GM21360 (cell line): Measurements from ENCODE around the gene SIVA1.
"Not testable (repeated sequence)": the region's sequence is repeated elsewhere in the genome, so short reads cannot be mapped to it uniquely, and the experiment has no call there.

ENCODE experiments used
- ATAC-seq: cut with Tn5 transposase; IDR thresholded peaks from one replicate; pipeline ENCODE4 v1.9.1; 2021; ENCODE audit warnings: mild to moderate bottlenecking, moderate library complexity; ENCODE audit not compliant: unreplicated experiment

SIVA1 gene

DNA sequence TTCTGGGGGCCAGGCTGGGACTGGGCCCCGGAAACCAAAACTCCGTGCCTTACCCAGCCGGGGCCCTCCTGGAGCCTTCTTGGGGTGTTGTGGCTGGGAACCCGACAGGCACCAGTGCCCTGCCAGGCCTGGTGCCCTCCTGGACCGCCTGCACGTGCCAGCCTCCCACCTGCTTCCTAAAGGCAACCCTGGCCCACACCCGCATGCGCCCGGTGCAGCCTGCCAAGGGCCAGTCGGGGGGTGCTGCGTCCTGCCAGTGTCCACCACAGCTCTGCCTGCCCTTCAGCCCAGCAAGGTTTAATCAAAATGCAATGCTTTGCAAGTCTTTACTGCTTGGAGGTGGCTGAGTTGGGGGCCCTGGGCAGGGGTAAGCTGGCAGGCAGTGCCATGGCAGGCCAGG lies 34.1 kb upstream of the SIVA1 start:
- ATAC-seq = no peak

DNA sequence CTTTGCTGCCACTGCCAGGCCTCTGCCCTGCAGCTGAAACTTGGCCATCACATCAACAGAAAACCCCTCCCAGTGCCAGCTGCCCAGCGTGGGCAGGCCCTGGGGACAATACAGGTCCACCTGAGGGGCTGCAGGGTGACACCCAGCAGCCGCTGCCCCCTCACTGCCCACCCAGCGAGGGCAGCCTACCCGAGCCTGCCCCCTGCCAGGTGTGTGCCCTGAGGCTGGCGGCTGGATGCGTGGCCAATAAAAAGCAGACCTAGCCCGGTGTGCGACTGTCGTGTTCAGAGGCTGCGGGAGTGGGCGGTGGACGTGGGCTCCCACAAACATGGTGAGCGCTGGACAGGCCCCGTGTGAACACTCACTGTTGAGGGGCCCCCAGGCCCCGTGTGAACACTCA lies 33.6 kb upstream of the SIVA1 start:
- no peak for ATAC-seq

DNA sequence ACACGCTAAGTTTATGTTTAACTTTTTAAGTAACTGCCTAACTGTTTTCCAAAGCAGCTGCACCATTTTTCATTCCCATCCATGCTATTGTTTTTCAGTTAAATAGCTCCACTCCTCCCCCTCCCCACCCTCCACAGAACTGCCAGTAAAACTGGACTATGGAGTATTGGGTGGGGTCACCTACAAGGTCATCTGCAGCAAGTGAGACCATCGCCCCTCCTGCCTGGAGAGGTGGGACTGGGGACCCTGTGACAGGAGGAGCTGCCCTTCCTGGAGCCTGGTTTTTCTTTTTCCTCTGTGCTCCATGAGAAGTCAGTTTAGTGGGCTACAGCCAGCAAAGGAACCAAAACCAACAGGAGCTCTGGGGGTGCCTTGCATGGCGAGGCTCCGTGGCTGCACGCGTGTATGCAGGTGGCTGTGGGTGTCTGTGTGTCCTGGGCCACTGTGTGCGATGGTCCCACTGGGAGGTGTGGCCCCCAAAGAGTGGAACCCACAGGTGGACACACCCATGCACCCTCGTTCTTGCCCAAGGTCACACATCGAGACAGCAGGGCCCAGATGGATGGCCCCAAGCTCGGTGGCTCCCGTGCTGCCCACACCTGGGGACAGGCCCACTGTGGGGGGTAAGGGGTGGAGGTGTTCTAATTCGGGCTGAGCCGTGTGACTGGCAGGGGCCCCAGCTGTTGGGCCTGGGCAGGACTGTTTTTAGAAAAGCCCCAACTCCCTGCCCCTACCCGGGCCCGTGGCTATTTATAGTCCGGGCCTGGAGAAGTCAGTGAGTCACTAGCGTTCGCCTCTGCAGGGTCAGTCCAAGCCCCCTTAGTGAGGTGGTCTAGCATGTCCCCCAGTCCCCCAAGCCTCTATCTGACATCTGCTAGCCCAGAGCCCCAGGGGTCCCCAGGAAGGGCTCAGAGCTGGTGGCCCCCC lies 31.2 kb upstream of the SIVA1 start:
- no peak for ATAC-seq

DNA sequence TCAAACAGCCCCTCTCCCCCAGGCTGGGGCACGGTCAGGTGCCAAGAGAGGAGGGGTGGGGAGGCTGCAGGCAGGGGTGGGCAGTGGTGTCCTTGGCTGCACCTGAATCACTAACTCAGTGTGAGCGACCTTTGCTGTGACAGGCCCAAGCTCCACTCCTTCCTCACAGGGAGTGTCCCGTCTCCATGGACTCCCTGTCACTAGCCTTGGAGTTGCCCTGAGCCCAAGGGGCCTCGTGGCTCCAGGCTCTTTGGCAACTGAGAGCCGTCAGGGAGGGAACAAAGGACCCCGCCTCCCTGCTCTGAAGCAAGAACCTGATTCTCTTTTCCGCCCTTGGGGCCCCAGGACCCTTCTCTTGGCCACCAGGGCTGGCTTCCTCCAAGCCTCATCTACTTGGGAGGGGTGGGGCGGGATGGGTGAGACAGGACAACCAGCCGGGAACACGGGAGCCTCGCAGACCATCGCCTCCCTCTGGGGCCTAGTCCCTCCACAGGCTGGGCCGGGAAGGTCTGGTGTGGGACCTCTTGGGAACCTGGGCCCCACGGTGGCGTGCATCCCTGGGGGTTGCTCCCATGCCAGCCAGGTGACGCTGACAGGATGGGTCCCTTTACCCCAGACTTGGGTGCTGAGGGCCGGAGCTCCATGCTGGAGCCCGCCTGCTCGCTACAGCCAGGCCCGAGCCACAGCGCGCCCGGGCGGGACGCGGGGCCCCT lies 29.9 kb upstream of the SIVA1 start:
- no peak for ATAC-seq

DNA sequence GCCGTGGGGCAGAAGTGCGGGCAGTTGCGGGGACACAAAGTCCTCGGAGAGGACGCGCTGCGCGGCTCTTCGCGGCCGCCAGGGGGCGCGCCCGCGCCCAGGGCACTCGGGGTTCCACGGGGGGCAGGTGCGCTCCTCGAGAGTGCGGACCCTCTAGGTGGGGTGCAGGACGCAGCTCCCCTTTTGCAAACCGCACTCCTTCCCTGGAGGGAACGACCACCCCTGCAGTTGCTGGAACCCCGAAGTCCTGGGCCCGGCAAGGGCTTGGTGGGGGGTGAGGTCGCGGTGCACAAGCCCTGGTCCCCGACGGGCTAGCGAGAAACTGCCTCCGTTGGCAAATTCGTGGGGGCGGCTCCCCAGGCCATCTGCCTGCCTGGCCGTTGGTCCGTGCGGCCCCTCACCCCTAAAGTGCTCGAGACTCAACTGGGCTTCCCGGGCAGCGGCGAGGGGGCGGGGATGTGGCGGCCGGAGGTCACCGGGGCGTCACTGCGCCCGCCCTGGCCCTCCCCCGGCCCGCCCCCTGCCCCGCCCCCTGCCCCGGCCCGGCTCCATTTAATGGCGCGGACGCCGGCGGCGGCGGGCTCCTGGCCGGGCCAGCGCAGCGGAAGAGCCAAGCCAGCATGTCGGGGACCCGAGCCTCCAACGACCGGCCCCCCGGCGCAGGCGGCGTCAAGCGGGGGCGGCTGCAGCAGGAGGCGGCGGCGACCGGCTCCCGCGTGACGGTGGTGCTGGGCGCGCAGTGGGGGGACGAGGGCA lies 29.1 kb upstream of the SIVA1 start, which contains the start of gene ADSS1:
Gene ADSS1 (plus strand): TSS at position 579 of the 756 bp plus-strand sequence. CDS start 42 bp downstream, at position 621.
- ATAC-seq = no peak

DNA sequence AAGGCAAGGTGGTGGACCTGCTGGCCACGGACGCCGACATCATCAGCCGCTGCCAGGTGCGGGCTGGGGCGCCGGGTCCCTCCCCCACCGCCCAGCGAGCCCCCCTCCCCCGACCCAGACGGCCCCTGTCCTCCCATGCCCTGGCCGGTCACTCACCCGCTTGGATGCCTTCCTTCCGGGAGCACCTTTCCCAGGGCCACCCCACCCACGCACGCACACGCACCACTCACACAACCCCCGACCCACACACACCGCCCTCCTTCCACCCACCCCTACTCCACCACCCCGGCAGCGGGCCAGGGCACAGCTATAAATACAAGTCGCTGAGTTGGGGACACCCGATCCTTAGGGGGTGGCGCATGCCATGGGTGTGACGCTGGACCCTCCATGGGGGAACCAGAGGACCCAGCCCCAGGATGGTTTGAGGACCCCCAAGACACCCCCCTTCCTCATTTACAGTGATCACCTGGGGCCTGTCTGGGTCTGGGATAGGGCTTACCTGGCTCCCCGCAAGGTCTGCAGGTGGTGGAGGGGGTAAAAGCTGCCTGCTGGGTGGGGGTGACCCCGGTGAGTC lies 28.5 kb upstream of the SIVA1 start:
- ATAC-seq = no peak

DNA sequence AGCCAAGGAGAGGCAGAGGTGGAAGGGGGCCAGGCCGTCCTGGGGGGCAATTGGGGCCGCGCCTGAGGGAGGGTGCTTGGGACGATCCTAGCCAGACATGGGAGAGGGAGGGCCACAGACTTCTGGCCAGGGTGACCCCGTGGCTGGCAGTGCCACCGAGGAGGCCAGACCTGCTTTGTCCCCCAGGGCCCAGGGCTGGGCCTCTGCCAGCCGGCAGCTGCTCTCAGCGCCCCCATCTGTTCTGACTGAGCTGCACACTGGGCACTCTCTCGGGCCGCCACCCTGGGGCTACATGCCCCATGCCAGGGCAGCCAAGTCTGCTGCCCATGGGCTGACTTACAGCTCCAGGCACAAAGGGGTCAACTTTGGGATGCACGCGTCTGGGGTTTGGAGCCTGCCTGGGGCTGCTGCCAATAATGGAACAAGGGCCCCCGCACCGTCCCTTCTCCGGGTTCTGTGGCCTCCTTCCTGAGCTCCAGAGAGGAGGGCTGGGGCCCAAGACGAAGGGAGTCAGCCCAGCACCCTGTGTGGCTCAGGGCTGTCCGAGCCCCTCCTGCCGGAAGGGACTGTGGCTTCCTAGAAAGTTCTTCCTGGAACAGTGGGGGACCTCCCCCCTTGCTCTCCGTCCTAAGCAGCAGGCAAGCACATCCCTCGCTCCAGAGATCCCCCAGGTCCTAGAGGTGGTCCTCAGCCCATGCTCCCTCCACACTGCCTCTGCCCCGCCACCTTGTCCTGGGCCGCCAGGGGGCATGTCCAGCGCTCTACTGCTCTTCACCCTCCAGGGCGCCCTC lies 27.8 kb upstream of the SIVA1 start:
- no peak for ATAC-seq

DNA sequence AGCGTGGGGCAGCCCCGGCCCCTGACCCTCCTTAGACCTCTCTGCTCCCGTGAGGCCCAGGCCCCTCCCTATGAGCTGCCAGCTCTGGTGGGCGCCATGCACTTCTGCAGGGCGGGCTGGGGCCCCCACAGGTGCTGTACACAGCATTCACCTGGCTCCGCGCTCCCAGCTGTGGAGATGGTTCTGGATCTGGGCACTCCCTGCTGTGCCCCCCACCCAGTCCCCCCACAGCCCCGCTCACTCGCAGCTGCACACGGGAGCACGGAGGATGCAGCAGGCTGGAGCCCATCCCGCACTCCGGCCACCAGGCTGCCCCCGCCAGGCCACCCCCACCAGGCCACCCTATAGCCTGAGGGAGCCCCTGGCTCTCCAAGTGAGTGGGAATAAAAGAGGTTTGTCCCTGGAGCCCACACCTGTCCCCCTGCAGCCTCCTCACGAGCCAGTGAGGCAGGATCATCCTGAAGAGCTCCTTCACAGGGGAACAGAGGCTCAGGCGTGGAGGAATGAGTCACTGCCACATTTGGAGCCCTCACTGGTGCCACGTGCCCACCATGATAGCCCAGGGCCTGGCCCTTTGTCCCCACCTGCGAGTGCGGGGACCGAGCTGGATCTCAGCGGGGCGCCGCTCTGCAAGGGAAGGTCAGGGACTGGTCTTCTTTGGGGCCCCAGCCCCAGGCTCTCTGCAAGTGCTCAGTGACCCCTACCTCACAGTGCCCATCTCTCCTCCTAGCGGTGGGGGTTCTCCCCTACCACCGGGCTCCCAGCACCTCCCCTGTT lies 27.0 kb upstream of the SIVA1 start:
- no peak for ATAC-seq

DNA sequence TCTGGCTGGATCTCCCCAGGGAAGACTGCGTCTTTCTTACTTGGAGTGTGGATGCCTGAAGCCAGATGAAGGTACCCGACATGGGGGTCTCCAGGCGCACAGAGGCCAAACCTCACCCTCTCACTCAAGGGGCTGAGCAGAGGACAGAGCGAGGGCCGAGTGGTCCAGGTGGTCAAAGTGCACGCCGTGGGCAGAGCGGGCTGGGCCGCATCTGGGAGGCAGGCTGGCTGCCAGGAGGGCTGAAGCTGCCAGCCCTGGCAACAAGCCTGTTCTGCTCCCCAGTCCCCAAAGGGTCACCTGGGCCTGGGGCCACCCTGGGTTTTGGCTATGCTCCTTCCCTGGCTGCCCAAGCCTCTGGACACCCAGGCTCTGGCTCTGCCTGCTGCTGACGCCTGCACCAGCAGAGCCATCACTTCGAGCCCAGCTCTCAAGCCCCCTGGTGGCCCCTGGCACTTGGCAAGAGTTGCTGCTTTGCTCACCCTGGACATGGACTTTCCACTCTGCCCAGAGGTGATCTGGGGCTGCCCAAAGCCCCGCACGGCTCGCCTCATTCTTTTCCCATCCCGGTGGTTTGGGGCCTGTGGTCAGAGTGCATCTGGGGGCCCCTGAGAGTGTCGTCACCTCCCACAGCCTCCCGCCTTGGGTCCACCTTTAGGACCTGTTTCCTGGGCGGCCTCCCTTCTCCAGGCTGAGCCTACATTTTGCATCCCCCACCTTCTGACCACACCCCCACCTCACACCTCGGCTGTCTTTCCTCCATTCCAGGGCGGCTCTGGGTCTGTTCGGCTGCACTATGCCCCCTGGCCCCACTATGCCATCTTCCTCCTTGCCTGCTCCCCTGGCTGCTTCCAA lies 26.1 kb upstream of the SIVA1 start:
- no peak for ATAC-seq

DNA sequence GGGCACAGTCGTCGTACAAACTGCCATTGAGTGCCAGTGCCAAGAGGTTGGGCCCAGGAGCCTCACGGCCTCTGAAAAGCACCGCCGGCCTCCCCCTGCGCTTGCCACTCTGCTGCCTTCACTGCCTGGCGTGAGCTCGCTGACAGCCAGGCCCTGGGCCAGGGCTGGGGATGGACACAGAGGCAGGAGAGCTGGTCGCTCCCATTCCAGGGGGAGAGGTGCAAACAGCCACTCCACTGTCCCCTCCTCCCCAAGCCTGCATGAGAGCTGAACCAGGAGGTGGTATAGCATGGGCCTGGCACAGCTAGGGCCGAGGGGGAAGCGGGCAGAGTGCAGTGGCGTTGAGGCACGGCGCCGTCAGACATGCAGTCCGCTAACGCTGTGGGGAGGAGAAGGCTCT lies 24.3 kb upstream of the SIVA1 start:
- no peak for ATAC-seq

DNA sequence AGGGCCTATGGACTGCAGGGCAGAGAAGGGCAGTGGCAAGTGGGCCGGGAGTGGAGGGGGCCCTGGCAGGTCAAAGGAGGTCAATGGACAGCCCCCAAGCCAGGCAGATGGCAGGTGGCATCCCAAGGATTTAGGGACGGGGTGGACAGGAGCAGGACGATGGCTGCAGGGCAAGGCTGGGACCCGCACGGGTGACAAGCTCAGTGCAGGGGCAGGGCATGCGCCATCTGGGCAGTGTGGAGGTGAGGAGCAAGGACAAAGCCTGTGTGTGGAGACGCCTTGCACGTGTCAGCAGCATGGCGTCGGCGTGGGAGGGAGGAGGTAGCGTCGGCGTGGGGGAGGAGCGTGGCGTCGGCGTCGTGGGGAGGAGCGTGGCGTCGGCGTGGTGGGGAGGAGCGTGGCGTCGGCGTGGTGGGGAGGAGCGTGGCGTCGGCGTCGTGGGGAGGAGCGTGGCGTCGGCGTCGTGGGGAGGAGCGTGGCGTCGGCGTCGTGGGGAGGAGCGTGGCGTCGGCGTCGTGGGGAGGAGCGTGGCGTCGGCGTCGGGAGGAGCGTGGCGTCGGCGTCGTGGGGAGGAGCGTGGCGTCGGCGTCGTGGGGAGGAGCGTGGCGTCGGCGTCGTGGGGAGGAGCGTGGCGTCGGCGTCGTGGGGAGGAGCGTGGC lies 23.6 kb upstream of the SIVA1 start:
- not testable (repeated sequence) for ATAC-seq

DNA sequence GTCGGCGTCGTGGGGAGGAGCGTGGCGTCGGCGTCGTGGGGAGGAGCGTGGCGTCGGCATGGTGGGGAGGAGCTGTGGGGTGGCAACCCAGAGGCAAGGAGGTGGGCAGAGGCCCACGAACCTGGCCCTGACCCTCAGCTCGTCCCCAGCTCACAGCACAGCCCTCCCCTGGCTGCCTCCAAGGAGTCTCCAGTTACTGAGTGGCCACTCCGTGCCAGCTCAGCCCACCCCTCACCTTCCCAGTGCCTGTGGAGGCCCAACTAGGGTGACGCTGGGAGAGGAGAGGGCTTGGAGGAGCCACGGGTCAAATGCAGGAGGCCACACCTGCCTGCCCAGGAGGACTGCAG lies 23.1 kb upstream of the SIVA1 start:
- ATAC-seq = no peak

DNA sequence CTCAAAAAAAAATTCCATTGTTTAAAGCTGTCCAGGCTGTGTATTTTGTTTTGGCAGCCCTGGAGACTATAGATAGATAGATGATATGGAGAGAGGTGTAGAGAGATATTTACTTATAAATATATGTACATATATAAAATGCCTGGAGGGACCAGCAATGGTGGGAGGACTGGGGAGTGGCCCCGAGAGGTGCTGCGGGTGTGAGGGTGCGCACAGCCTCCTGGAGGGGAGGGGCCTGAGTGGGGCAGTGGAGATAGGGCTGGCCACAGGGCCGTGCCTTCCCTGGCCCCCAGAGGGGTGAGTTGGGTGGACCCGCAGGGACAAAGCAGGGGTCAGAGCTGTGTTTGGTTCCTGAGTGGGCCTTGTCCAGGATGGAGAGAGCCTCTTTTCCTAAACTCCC lies 22.5 kb upstream of the SIVA1 start:
- ATAC-seq = no peak

DNA sequence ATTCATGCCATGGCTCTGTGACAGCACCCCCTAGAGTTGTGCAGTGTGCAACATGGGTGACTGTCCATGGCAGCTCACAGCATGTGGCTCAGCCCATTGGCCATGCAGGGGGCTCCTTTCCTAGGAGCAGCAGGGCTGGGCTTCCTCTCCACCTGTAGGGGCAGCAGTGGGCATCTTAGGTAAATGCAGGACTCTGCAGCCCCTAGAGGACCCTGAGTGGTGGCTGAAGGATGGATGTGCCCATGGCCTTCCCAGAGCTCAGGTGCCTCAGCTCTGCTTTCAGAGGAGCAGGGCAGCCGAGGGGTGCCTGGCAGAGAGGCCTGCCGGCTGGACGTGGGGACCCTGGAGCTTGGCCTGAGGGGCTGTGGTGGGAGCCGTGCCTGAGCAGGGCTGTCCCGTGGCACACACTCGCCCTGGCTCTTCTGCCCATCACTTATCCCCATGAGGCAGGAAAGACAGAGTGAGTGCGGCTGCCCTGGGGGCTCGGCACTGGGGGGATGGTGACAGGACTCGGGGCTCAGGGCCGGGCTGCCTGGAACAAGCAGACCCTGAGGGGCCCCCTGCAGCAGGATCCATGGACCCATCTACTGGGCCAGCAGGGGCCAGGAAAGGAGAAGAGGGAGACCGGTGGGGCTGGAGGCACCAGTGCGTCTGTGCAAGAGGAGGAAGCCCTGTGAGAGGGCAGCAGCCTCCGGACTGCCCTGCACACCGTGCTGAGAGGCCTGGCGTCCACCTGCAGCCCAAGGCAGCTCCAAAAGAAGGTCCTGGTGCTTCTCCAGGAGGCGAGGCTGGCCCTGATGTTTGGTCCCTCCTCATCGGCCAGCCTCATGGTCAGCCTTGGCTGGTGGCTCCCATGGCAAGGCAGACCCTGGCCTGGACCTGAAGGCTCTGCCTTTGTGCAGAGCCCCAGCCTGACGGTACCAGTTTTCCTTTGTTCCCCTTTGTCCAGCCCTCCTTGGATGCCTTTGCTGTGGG lies 21.3 kb upstream of the SIVA1 start:
- ATAC-seq = no peak

DNA sequence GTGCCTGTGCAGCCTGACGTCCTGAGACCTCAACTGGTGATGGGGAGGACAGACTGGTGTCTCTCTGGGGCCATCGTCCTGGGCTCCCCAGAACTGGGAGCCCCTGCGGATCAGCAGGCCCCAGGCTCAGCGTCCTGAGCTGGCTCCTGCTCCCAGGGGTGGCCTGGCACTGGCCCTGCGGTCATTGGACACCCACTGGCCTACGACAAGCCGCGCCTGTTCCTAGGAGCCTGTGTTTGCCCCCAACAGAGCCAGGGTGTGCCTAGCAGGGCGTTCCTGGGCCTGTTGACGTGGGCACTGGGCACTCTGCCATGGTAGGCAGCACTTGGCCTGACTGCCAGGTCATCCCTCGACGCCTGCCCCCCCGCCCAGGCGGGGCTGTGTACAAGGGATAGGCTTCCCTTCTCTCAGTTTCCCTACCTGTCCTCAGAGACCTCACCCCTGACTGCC lies 20.6 kb upstream of the SIVA1 start:
- ATAC-seq = no peak

DNA sequence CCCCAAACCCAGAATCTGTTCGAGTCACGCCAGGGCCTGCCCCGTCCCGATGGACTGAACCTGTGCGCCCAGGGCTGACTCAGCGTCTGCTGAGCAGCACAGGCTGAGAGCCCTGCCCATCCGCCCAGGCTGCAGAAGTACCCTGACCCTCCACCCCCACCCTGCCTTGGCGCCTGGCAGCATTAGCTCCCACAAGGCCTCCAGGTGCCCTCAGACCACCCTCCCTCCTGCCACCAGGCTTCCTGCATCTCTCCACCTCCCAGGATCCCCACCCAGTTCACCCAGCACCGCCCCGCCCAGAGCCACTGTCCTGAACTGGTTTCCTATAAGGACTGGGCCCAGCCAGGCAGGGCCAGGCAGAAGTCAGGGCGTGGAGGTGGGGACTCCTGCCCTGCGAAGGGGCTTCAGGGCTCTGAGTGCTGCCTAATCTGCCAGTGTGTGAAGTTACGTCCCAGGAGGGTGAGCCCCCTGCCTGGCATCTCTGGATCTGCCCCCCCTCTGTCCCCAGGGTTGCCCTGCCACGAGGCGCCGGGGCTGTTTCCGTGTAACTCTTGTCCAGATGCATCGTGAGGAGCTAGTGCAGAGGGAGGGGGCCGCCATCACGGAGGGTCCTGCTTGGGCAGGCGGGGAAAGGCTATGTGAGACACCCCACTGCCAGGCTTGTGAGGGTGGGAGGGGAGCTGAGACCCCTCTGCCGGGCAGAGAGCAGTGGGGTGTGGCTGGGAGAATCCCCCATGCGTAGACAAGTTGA lies 19.8 kb upstream of the SIVA1 start:
- no peak for ATAC-seq
